NCI-H1048 (cell line): ENCODE results near the gene CSGALNACT2.

Source experiments
- DNase-seq: peaks from one replicate; lab custom pipeline; 2025; lab: John Stamatoyannopoulos, UW

CSGALNACT2 gene

DNA sequence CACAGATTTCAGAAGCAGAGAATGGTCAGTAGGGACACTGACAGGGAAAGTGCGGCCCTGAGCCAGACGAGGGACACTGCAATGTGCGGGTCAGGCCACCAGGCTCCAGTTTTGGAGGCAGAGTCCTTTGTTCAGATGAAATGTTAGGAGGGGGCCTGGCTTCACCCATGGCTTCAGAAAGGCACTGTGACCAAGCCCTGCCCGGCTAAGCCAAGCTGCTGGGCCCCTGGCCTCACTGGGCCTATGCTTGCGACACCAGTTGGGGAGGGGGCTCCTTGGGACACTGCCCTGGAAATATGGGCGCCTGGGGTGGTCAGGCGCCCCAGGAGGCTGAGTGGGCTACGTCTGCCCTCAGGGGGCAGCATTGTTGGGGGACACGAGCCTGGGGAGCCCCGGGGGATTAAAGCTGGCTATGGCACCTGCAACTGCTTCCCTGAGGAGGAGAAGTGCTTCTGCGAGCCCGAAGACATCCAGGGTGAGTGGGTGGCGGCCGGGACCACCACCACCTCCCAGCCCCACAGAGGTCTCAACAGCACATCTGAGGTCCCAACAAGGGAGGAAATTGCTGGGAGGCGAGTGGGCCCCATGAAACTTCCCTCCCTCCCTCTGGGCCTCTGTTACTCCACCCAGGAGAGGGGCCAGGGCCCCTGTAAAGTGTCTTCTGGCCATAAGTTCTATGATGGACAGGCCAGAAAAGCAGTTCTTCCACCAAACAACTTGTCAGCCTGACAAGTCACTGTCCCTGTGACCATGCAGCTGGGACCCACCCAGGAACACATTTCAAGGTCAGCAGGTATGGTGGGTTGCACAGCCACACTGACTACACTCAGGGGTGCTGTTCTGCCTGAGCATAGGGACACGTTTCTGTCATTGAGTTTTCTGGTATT lies 24.8 kb upstream of the CSGALNACT2 start:
- no peak for DNase-seq

GRCh38 chr10:43114088-43114742 lies 24.0 kb upstream of the CSGALNACT2 start:
- no peak for DNase-seq

DNA sequence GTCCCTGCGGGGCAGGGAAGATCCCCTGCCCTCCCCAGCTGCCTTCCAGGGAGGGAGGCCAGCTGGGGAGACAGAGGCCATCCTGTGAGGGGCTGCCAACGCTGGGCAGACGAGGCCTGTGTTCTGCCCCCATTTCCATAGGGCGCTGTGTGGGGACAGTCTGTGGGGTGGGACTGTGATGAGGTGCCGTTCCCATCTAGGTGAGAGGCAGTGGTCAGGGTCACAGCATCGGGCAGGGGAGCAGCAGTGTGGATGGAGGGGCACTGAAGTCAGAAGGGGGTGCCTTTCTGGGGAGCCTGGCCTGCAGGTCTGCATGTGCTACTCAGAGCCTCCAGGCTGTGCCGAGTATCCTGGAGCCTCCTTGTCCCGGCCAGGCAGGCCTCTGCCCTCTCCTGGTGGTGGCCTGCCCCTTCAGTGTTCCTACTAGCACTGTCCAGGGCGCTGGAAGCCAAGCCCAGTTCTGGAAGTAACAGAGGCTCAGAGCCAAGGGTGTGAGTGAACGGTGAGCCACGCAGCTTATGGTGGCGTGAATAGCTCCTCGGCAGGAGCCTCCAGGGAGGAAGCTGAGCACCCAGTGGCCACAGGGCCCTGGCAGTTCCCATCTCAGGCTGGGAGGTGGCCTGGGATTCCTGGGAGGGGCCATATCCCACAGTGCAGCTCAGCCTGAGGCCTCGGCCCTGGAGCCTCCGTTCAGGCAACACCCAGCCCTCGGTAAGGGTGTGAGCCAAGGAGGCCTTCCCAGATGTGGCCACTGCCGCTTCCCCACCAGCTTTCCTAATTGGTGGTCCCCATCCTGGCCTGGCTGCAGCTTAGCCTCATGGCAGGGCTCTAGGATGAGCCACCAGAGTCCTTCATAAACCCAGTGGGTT lies 23.3 kb upstream of the CSGALNACT2 start:
- DNase-seq: no peak

DNA sequence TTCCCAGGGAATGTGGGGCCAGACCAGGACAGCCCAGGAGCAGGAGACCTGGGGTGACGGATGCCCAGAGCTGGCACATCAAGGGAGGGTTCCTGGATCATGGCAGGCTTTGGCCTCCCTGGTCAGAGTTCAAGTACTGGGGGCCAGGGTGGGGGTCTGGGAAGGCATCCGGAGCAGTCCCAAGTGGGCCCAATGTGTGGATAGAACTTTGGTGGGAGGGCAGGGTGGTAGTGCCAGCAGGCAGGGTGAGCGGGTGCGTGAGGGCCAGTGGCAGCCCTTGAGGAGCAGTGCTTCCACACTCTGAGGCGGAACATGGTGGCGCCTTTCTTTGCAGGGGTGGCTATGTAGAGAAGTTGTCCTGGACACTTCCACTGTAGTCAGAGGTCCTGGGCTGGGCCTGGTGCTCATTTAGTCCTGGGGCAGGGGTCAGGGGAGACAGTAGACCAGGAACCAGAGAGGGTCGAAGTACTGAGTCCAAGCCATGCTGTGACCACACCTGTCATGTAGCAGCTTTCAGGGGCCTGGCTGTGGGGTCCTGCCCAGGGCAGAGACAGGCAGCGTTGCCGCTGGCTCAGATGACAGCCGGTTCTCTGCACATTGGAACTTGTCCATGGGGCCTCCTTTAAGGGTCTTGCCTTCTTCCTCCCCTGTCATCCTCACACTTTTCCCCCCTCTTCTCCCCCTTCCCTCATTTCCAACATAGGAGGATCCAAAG lies 22.2 kb upstream of the CSGALNACT2 start:
- DNase-seq: no peak

GRCh38 chr10:43116596-43116995 lies 21.6 kb upstream of the CSGALNACT2 start:
- no peak for DNase-seq

GRCh38 chr10:43117031-43117776 lies 21.0 kb upstream of the CSGALNACT2 start:
- DNase-seq: no peak

DNA sequence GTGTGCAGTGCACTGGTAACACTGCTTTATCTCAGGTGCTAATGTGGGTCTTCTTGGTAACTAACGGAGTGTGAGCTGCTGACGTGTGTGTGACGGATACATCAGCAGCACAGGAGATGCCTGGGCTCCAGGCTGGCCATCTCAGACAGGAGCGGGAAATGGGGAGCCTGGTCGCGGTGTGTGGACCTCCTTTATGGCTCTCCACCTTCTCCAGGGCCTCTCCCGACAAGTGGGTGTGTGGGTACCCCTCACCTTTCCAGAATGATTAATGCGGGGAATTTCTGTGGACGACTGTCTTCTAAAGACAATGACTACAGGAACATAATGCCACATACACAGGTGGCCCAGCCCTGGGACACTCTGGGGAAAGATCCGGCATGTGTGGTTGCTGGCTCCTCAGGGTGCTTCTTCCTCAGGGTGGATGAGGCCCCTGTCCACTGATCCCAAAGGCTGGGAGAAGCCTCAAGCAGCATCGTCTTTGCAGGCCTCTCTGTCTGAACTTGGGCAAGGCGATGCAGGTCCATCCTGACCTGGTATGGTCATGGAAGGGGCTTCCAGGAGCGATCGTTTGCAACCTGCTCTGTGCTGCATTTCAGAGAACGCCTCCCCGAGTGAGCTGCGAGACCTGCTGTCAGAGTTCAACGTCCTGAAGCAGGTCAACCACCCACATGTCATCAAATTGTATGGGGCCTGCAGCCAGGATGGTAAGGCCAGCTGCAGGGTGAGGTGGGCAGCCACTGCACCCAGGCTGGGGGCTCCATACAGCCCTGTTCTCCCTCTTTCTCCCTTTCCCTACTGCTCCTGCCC lies 20.3 kb upstream of the CSGALNACT2 start:
- no peak for DNase-seq

DNA sequence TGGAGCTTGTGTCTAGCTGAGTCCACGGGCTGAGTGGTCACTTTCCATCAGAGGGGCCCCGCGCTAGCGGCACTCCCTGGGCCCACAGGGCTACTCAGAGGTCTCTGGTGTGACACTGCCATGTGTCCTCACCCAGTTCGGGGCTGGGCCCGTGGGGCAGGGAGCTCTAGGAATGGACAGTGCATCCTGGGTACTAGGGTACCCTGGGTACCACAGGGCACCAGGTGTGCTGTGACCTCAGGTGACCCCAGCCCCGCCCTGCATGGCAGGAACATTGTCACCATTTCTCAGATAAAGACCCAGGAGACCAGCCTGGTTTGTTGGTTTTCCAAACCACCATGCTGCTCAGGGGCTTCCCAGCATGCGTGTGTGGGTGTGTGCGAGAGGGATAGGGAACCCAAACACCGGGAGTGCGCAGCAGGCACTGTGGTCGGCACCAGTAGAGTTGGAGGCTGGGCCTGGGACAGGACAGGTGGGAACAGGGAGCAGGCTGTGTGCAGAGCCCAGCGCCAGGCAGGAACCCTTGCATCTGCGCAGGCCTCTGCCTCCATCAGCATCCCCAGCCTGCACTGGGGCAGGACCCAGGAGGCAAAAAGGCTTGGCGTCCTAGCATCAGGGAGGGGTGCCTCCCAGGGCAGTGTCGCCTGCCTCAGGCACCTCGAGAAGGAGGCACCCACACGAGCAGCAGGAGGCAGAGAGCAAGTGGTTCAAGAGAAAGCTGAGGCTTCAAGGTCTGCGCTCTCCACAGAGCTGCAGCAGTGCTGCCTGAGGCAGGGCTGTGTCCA lies 19.4 kb upstream of the CSGALNACT2 start:
- DNase-seq: no peak

GRCh38 chr10:43119416-43120115 lies 18.7 kb upstream of the CSGALNACT2 start:
- DNase-seq: no peak

- no peak for DNase-seq
Observed at GRCh38 chr10:43120116-43120928, 17.9 kb upstream of the CSGALNACT2 start.

DNA sequence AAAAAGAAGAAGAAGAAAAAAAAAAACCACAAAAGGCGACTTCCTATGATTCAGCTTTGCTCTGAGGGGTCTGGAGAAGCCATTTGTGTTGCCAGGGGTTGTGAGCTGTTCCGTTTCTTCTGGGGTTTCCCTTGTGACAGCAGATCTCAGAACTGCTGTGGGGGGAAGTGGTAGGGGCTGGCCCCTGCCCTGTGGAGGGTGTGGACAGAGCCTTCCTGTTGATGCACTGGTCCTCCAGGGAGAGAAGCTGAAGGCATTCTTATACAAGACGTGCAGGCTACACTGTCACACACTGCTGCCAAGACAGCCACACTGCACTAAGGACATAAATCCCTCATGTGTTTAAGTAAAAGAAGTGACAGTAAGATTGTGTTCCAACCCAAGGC lies 17.3 kb upstream of the CSGALNACT2 start:
- DNase-seq: no peak

DNA sequence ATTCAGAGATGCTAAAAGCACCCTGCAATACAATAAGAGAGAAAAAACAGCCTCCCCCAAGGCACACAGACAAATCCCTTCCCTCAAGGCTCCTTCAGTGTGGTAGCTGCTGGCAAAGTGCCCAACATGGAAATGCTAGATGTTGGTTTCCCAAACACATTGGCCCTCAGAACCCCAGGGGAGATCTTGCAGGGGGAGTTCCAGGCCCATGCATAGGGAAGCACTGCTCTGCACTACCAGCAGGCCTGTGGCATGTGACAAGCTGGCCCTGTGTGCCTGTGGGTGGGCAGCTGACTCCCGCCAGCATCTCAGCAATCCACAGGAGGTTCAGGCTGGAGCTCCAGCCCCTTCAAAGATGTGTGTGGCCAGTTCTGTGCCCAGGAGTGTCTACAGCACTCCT lies 16.8 kb upstream of the CSGALNACT2 start:
- no peak for DNase-seq

GRCh38 chr10:43122096-43122495 lies 16.1 kb upstream of the CSGALNACT2 start:
- no peak for DNase-seq

GRCh38 chr10:43122826-43123225 lies 15.4 kb upstream of the CSGALNACT2 start:
- no peak for DNase-seq

DNA sequence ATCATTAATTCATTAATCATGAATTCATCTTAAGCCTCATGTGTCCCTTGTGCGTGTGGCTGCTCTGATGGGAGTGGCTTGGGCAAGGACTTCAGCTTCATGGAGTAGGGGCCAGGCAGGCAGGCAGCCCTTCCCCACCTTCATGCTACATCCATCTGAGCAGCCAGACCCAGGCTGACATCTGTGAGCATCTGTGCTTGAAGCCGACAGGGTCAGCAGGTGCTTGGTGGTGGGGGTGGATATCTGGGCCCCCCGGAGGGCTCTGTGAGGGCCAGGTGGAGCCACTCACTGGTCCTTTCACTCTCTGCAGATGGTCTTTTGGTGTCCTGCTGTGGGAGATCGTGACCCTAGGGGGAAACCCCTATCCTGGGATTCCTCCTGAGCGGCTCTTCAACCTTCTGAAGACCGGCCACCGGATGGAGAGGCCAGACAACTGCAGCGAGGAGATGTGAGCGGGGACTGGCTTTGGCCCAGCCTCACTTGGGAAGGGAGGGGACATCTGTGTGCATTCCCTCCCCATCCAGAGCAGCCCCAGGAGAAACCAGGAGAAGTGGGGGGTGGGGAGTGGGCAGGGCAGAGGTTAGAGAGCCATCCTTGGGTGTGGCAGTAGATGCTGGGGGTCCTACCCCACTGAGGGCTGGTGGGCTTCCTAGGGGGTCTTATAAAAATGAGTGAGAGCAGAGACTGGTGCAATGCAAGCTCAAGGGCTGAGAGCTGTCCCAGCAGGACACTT lies 14.7 kb upstream of the CSGALNACT2 start:
- no peak for DNase-seq

- DNase-seq: no peak
Observed at GRCh38 chr10:43124094-43124521, 14.1 kb upstream of the CSGALNACT2 start.

DNA sequence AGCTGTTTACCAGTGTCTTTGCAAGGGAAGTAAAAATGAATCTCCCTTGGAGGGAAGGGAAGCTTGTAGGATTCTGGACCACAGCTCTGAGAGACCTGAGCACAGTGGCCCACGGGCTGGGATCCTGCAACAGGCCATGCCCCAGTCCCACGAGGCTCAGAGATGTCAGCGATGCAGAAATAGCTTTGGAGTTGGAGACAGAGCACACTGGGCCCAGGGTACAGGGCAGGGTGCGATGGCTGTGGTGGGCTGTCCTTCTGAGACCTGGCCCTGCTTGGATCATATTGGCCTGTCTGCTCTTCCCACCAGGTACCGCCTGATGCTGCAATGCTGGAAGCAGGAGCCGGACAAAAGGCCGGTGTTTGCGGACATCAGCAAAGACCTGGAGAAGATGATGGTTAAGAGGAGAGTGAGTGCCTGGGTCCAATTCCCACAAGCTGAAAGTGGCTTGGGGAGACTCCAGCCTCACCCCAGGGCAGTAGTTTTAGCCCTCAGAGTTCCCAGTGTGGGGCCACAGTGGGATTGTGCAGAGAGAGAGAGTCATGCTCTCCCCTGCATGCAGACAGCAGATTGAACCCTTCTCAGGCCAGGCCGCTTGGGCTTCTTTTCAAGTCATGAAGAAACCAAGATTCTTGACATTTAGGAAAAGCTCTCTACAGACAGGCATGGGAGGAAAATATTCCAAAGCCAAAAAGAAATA lies 13.5 kb upstream of the CSGALNACT2 start:
- no peak for DNase-seq
